Natural killer cell treated with Interleukin-12 subunit alpha and Interleukin-12 subunit beta and Interleukin-15 and Interleukin-18, amount 100 ng/mL, for 72 hours (primary cell): ENCODE results near the gene NFYA. TPM values are rescaled to one million over a fixed set of nuclear protein-coding genes. Genes with fewer than 3 reads are reported as not detected.

Experiments
- ATAC-seq, 2 donors: fragments of 150-1000 bp; cut with Tn5 transposase in 1 of 2; sonication (Bioruptor Pico), chemical (Tn5 transposase) in 1 of 2; 2 replicates each; pipeline ENCODE4 v1.10.0; 2021
- DNase-seq: peaks from one replicate; pipeline ENCODE4 v3.0.0; 2022; ENCODE audit warnings: low spot score
- H3K27ac Mint-ChIP-seq, 2 donors: 1 replicate in 1 of 2; 2 replicates in 1 of 2; pipeline ENCODE4 v1.8.0; 2022; ENCODE audit warnings: mixed read lengths in 2 of 2, mild to moderate bottlenecking in 1 of 2, moderate library complexity in 1 of 2
- H3K27me3 Mint-ChIP-seq, 2 donors: 1 replicate in 1 of 2; 2 replicates in 1 of 2; pipeline ENCODE4 v1.8.0; 2022; ENCODE audit warnings: mixed read lengths in 2 of 2
- H3K36me3 Mint-ChIP-seq: one replicate; pipeline ENCODE4 v1.8.0; 2022; ENCODE audit warnings: mixed read lengths
- H3K4me1 Mint-ChIP-seq, 2 donors: 1 replicate in 1 of 2; 2 replicates in 1 of 2; pipeline ENCODE4 v1.8.0; 2022; ENCODE audit warnings: low read depth in 2 of 2, mixed read lengths in 2 of 2, mild to moderate bottlenecking in 1 of 2
- H3K4me3 Mint-ChIP-seq: one replicate; pipeline ENCODE4 v1.8.0; 2022; ENCODE audit warnings: mixed read lengths
- H3K9me3 Mint-ChIP-seq: 2 replicates; pipeline ENCODE4 v1.8.0; 2022; ENCODE audit warnings: mixed read lengths
- total RNA-seq, 2 donors: library from RNA; stranded (reverse); gene quantifications; one replicate each; pipeline ENCODE4 v1.2.3, GENCODE V29; 2022

The NFYA gene
- total RNA-seq, 2 donors from 2014 or later: 21.6 to 27.7 TPM

- no peak overlapping the region for H3K27ac Mint-ChIP-seq
- H3K9me3 Mint-ChIP-seq: no peaks in the 10 kb centered on the region
- no peaks in the 10 kb centered on the region for H3K27me3 Mint-ChIP-seq
- no peaks in the 10 kb centered on the region for H3K4me1 Mint-ChIP-seq
- H3K36me3 Mint-ChIP-seq: peaks cover 5% of the 10 kb centered on the region
- no peak for ATAC-seq
- no peak overlapping the region for H3K4me3 Mint-ChIP-seq
- no peak for DNase-seq
Observed at GRCh38 chr6:41125282-41125681, 52.5 kb downstream of the NFYA start.

GRCh38 chr6:41132254-41132653, 59.5 kb downstream of the NFYA start:
- peaks cover 3% of the 10 kb centered on the region for H3K36me3 Mint-ChIP-seq
- no peaks in the 10 kb centered on the region for H3K27me3 Mint-ChIP-seq
- DNase-seq (no peak), ATAC-seq (no peak)
- no peak overlapping the region for H3K27ac Mint-ChIP-seq
- no peaks in the 10 kb centered on the region for H3K9me3 Mint-ChIP-seq
- no peaks in the 10 kb centered on the region for H3K4me1 Mint-ChIP-seq
- H3K4me3 Mint-ChIP-seq: no peak overlapping the region

- H3K4me3 Mint-ChIP-seq: no peak overlapping the region
- no peak overlapping the region for H3K27ac Mint-ChIP-seq
- no peaks in the 10 kb centered on the region for H3K36me3 Mint-ChIP-seq
- H3K4me1 Mint-ChIP-seq: no peaks in the 10 kb centered on the region
- H3K27me3 Mint-ChIP-seq: no peaks in the 10 kb centered on the region
- DNase-seq: no peak
- H3K9me3 Mint-ChIP-seq: no peaks in the 10 kb centered on the region
- ATAC-seq: no peak
Observed at GRCh38 chr6:41135062-41135832, 62.5 kb downstream of the NFYA start.

- no peaks in the 10 kb centered on the region for H3K27me3 Mint-ChIP-seq
- ATAC-seq: no peak
- H3K27ac Mint-ChIP-seq: no peak overlapping the region
- H3K4me3 Mint-ChIP-seq: no peak overlapping the region
- no peak for DNase-seq
- H3K36me3 Mint-ChIP-seq: no peaks in the 10 kb centered on the region
- no peaks in the 10 kb centered on the region for H3K4me1 Mint-ChIP-seq
- H3K9me3 Mint-ChIP-seq: no peaks in the 10 kb centered on the region
Observed at GRCh38 chr6:41136911-41137310, 64.1 kb downstream of the NFYA start.

GRCh38 chr6:41147917-41148316, 75.1 kb downstream of the NFYA start:
- Mint-ChIP-seq H3K9me3 (no peaks in the 10 kb centered on the region), H3K27me3 (no peaks in the 10 kb centered on the region), H3K27ac (no peak overlapping the region), H3K4me1 (peaks cover 0 to 4% of the 10 kb centered on the region in 2 donors), H3K4me3 (no peak overlapping the region), H3K36me3 (no peaks in the 10 kb centered on the region)
- ATAC-seq: no peak
- DNase-seq: no peak

Other genes with a start within 250 kb of the NFYA start
- 1 to 10 TPM; 2.4 to 5.0 TPM for gene UNC5CL, start 33.8 kb upstream of the NFYA start, total RNA-seq
- gene TSPO2, start 30.5 kb upstream of the NFYA start, total RNA-seq: not detected
- gene APOBEC2, start 19.8 kb upstream of the NFYA start, total RNA-seq: not detected
- 10 to 100 TPM; 28.5 to 31.1 TPM for gene OARD1, start 618 bp upstream of the NFYA start, total RNA-seq
- gene TREML1, start 81.4 kb downstream of the NFYA start, total RNA-seq: not detected
- not detected for gene TREM2, start 90.1 kb downstream of the NFYA start, total RNA-seq
- 1 to 10 TPM; 1.5 to 8.1 TPM for gene TREML2, start 128.2 kb downstream of the NFYA start, total RNA-seq
- not detected for gene TREML4, start 155.4 kb downstream of the NFYA start, total RNA-seq
- under 1 TPM in 1 of 2 donors, not detected in 1; 0.38 TPM for gene TREM1, start 213.7 kb downstream of the NFYA start, total RNA-seq